Type B pancreatic cell (in vitro differentiated cells): ENCODE data around the gene SEMA5A. TPM values are rescaled to one million over a fixed set of nuclear protein-coding genes. Genes with fewer than 3 reads are reported as not detected.

ENCODE experiments used
- DNase-seq: peaks from one replicate; pipeline ENCODE4 v3.0.0; 2021; ENCODE audit warnings: mixed read lengths; ENCODE audit not compliant: unreplicated experiment; ENCODE audit errors: extremely low spot score
- H3K27ac Mint-ChIP-seq: 2 replicates; pipeline ENCODE4 v1.8.0; 2021; ENCODE audit warnings: mild to moderate bottlenecking, mixed read lengths
- H3K27me3 Mint-ChIP-seq: 2 replicates; pipeline ENCODE4 v1.8.0; 2021; ENCODE audit warnings: mixed read lengths
- H3K36me3 Mint-ChIP-seq: 2 replicates; pipeline ENCODE4 v1.8.0; 2021; ENCODE audit warnings: mixed read lengths
- H3K4me1 Mint-ChIP-seq: one replicate; pipeline ENCODE4 v1.8.0; 2021; ENCODE audit warnings: mixed read lengths; ENCODE audit not compliant: unreplicated experiment
- H3K4me3 Mint-ChIP-seq: 2 replicates; pipeline ENCODE4 v1.8.0; 2021; ENCODE audit warnings: mild to moderate bottlenecking, mixed read lengths
- H3K9me3 Mint-ChIP-seq: 2 replicates; pipeline ENCODE4 v1.8.0; 2021; ENCODE audit warnings: mixed read lengths
- total RNA-seq: library from RNA; stranded (reverse); gene quantifications from 2 replicates; pipeline ENCODE4 v1.2.1, GENCODE V29; 2021; ENCODE audit warnings: low replicate concordance
- TF ChIP-seq, protein P1 (sequence below): fragments of 200-600 bp; sonication (generic); conservative IDR thresholded peaks from 2 replicates; pipeline ENCODE4 v1.5.0; 2021; ENCODE audit warnings: antibody characterized with exemption, mild to moderate bottlenecking

The SEMA5A gene
- total RNA-seq, 1 donor from 2014 or later, result 92.9 TPM

DNA sequence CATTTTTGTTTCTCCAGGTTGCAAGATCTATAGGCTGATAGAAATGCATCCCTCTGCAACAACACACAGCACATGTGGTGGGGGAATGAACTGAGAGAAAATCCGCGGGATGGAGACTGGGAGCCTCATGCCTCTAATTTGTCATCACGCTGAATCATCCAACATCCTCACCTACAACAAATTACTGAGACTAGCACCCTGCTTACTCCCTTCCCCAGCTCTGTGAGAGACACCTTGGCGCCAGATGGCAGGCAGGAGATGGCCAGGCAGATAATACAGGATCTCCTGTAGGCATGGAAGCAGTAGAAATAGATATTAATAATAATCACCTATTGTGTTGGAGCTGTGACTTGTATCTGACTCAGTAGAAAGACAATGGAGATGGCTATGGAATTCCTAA lies 276.9 kb downstream of the SEMA5A start:
- H3K4me1 Mint-ChIP-seq, result peaks cover 35% of the 10 kb centered on the region
- no peaks in the 10 kb centered on the region for H3K27me3 Mint-ChIP-seq
- no peak overlapping the region for H3K27ac Mint-ChIP-seq
- no peak for DNase-seq
- TF ChIP-seq, protein P1, sequence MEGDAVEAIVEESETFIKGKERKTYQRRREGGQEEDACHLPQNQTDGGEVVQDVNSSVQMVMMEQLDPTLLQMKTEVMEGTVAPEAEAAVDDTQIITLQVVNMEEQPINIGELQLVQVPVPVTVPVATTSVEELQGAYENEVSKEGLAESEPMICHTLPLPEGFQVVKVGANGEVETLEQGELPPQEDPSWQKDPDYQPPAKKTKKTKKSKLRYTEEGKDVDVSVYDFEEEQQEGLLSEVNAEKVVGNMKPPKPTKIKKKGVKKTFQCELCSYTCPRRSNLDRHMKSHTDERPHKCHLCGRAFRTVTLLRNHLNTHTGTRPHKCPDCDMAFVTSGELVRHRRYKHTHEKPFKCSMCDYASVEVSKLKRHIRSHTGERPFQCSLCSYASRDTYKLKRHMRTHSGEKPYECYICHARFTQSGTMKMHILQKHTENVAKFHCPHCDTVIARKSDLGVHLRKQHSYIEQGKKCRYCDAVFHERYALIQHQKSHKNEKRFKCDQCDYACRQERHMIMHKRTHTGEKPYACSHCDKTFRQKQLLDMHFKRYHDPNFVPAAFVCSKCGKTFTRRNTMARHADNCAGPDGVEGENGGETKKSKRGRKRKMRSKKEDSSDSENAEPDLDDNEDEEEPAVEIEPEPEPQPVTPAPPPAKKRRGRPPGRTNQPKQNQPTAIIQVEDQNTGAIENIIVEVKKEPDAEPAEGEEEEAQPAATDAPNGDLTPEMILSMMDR, result no peak
- H3K36me3 Mint-ChIP-seq, result peaks cover 27% of the 10 kb centered on the region
- peaks cover 8% of the 10 kb centered on the region for H3K9me3 Mint-ChIP-seq
- no peak overlapping the region for H3K4me3 Mint-ChIP-seq

DNA sequence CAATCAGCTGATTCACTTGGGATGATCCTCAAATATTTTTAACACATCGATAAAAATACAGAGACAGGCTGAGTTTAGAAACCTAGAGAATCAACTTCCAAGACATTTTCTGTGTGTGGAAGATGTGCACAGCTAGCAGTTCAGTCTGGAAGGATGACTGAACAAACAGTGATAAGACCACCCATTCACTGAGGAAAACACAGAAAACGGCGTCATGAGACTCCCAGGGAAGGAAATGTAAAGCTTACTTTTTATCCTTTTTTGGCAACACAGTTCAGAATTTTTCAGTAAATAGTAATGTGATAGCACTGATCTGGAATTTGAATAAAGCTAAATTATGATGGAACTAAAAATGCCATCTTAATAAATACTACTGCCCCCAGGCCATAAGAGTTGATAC lies 277.6 kb downstream of the SEMA5A start:
- Mint-ChIP-seq H3K4me3 (no peak overlapping the region), H3K9me3 (peaks cover 13% of the 10 kb centered on the region), H3K4me1 (peaks cover 39% of the 10 kb centered on the region), H3K27ac (no peak overlapping the region), H3K36me3 (peaks cover 30% of the 10 kb centered on the region), H3K27me3 (no peaks in the 10 kb centered on the region)
- DNase-seq, result no peak
- TF ChIP-seq, protein P1, result no peak

GRCh38 chr5:9265441-9266287 lies 280.2 kb downstream of the SEMA5A start:
- TF ChIP-seq, protein P1, result no peak
- peaks cover 24% of the 10 kb centered on the region for H3K36me3 Mint-ChIP-seq

DNA sequence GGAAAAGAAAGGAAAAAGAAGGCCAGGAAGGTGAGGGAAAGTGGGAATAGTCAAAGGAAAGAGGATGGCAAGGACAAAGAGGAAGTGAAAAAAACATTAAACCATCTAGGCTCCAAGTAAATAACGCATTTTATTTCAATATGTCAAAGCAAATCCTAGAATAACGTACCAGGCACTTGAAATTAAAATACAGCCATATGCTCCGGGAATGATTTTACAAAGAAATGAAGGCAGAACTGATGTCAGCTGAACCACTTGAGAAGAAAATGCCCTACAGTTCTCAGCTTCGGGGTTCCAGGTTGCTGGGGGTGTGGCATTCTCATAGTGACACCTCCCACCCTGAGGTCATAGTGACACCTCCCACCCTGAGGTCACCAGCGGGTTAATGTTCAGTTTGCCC lies 281.6 kb downstream of the SEMA5A start:
- H3K4me3 Mint-ChIP-seq, result no peak overlapping the region
- peaks cover 20% of the 10 kb centered on the region for H3K36me3 Mint-ChIP-seq
- TF ChIP-seq, protein P1, result no peak
- DNase-seq, result no peak
- no peaks in the 10 kb centered on the region for H3K27me3 Mint-ChIP-seq
- H3K9me3 Mint-ChIP-seq, result peaks cover 12% of the 10 kb centered on the region
- H3K4me1 Mint-ChIP-seq, result peaks cover 38% of the 10 kb centered on the region
- H3K27ac Mint-ChIP-seq, result no peak overlapping the region

More at GRCh38 chr5:9265441-9266287, 280.2 kb downstream of the SEMA5A start:
- H3K9me3 Mint-ChIP-seq, result peaks cover 12% of the 10 kb centered on the region
- H3K27ac Mint-ChIP-seq, result peak overlapping the region; percentile 72
- H3K4me3 Mint-ChIP-seq, result peak overlapping the region; percentile 43
- no peak for DNase-seq
- no peaks in the 10 kb centered on the region for H3K27me3 Mint-ChIP-seq
- H3K4me1 Mint-ChIP-seq, result peaks cover 39% of the 10 kb centered on the region

GRCh38 chr5:9263656-9264055 lies 282.2 kb downstream of the SEMA5A start:
- peaks cover 33% of the 10 kb centered on the region for H3K4me1 Mint-ChIP-seq
- no peak overlapping the region for H3K27ac Mint-ChIP-seq
- no peak for DNase-seq
- no peaks in the 10 kb centered on the region for H3K27me3 Mint-ChIP-seq
- peaks cover 12% of the 10 kb centered on the region for H3K9me3 Mint-ChIP-seq
- TF ChIP-seq, protein P1, result no peak
- no peak overlapping the region for H3K4me3 Mint-ChIP-seq
- peaks cover 16% of the 10 kb centered on the region for H3K36me3 Mint-ChIP-seq
